Coronary artery (tissue), 2 donors: Measurements from ENCODE around the gene DZIP1.
"Not testable (repeated sequence)": the region's sequence is repeated elsewhere in the genome, so short reads cannot be mapped to it uniquely, and the experiment has no call there.

Experiments
- DNase-seq: peaks from one replicate; pipeline ENCODE4 v3.0.0-alpha.2; 2017; ENCODE audit warnings: low spot score
- H3K27ac ChIP-seq, 2 donors: fragments of 200-600 bp; sonication (generic); one replicate each; pipeline ENCODE4 v1.5.1; 2016 to 2019
- H3K4me3 ChIP-seq: fragments of 200-600 bp; sonication (generic); 2 replicates; pipeline ENCODE4 v1.5.1; 2016; ENCODE audit warnings: mild to moderate bottlenecking, moderate library complexity
- TF ChIP-seq, protein P1 (sequence below): fragments of 200-600 bp; sonication (generic); IDR thresholded peaks from one replicate; pipeline ENCODE4 v1.5.1; 2019; ENCODE audit warnings: antibody characterized with exemption

DZIP1 gene, protein sequence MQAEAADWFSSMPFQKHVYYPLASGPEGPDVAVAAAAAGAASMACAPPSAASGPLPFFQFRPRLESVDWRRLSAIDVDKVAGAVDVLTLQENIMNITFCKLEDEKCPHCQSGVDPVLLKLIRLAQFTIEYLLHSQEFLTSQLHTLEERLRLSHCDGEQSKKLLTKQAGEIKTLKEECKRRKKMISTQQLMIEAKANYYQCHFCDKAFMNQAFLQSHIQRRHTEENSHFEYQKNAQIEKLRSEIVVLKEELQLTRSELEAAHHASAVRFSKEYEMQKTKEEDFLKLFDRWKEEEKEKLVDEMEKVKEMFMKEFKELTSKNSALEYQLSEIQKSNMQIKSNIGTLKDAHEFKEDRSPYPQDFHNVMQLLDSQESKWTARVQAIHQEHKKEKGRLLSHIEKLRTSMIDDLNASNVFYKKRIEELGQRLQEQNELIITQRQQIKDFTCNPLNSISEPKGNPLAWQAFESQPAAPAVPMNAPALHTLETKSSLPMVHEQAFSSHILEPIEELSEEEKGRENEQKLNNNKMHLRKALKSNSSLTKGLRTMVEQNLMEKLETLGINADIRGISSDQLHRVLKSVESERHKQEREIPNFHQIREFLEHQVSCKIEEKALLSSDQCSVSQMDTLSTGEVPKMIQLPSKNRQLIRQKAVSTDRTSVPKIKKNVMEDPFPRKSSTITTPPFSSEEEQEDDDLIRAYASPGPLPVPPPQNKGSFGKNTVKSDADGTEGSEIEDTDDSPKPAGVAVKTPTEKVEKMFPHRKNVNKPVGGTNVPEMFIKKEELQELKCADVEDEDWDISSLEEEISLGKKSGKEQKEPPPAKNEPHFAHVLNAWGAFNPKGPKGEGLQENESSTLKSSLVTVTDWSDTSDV

DNA sequence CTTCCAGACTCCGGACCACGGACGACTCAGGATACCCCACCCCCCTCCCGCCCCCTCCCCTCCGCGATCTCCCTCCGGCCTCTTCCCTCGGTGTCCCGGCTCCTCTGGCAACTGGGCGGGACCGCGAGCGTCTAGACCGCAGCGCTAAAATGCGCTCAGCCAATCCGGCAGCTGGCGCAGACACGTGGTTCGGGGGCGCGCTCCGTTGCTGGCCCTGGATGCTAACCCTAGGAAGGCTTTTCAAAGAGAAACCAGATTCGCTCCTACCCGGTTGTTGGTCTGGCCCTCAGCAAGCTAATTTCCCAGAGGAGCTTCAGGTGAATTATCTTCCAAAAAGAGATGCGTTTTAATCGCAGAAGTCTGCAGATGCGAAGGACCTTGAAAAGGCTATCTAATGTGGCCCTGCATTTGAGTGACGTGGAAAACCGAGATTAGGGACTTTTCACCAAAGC lies at the start of gene DZIP1:
Gene DZIP1 (minus strand): TSS at position 106 of the 452 bp plus-strand sequence. CDS start 2,677 bp downstream, outside the sequence.
- DNase-seq, result peak; percentile 87
- Histone ChIP-seq H3K27ac (peak within 1 kb of the TSS; percentile 62 to 78), H3K4me3 (peak within 1 kb of the TSS; percentile 79)
- TF ChIP-seq, protein P1, sequence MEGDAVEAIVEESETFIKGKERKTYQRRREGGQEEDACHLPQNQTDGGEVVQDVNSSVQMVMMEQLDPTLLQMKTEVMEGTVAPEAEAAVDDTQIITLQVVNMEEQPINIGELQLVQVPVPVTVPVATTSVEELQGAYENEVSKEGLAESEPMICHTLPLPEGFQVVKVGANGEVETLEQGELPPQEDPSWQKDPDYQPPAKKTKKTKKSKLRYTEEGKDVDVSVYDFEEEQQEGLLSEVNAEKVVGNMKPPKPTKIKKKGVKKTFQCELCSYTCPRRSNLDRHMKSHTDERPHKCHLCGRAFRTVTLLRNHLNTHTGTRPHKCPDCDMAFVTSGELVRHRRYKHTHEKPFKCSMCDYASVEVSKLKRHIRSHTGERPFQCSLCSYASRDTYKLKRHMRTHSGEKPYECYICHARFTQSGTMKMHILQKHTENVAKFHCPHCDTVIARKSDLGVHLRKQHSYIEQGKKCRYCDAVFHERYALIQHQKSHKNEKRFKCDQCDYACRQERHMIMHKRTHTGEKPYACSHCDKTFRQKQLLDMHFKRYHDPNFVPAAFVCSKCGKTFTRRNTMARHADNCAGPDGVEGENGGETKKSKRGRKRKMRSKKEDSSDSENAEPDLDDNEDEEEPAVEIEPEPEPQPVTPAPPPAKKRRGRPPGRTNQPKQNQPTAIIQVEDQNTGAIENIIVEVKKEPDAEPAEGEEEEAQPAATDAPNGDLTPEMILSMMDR, result no peak

DNA sequence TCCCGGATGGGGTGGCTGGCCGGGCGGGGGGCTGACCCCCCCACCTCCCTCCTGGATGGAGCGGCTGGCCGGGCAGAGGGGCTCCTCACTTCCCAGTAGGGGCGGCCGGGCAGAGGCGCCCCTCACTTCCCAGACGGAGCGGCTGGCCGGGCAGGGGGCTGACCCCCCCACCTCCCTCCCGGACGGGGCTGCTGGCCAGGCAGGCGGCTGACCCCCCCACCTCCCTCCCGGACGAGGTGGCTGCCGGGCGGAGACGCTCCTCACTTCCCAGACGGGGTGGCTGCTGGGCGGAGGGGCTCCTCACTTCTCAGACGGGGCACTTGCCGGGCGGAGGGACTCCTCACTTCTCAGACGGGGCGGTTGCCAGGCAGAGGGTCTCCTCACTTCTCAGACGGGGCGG lies 46.5 kb upstream of the DZIP1 start:
- H3K4me3 ChIP-seq, H3K27ac ChIP-seq, DNase-seq: not testable (repeated sequence)

DNA sequence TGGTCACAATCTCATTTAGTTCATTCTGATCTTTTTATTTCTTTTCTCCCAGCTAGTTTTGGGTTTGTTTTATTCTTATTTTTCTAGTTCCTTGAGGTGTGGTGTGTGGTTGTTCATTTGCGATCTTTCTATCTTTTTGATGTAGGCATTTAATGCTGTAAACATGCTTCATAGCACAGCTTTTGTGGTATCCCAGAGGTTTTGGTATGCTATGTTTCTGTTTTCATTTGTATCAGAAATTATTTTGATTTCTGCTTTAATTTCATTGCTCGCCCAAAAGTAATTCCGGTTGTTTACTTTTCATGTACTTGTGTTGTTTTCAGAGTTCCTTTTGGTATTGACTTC lies 45.0 kb upstream of the DZIP1 start:
- H3K4me3 ChIP-seq, result no peak overlapping the region
- H3K27ac ChIP-seq, result no peak overlapping the region
- DNase-seq, result no peak
- TF ChIP-seq, protein P1, result no peak

DNA sequence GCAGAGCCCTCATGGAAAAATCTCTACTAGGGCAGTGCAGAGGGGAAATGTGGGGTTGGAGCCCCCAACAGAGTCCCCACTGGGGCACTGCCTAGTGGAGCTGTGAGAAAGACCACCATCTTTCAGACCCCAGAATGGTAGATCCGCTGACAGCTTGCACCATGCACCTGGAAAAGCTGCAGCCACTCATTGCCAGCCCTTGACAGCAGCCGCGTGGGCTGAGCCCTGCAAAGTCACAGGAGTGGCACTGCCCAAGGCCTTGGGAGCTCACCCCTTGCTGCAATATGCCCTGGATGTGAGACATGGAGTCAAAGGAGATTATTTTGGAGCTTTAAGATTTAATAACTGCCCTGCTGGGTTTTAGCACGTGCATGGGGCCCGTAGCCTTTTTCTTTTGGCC lies 40.5 kb upstream of the DZIP1 start:
- not testable (repeated sequence) for DNase-seq

DNA sequence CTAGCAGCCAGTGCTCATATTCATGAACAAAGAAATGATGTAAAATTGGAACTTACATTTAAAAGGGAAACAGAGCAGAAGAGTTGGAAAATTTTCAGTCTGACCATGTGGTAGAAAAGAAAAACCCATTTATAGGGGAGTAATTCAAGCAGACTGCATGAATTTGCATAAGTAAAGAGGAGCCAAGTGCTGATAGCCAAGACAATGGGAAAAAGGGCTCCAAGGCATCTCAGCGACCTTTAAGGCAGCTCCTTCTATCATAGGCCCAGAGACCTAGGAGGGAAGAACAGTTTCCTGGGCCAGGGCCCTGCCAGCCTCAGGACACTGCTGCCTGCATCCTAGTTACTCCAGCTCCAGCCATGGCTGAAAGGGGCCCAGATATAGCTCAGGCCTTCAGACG lies 39.9 kb upstream of the DZIP1 start:
- TF ChIP-seq, protein P1, result no peak
- Histone ChIP-seq H3K27ac (no peak overlapping the region), H3K4me3 (no peak overlapping the region)
- DNase-seq, result no peak

More for the DNA sequence above, 40.5 kb upstream of the DZIP1 start:
- H3K4me3 ChIP-seq, H3K27ac ChIP-seq: not testable (repeated sequence)

DNA sequence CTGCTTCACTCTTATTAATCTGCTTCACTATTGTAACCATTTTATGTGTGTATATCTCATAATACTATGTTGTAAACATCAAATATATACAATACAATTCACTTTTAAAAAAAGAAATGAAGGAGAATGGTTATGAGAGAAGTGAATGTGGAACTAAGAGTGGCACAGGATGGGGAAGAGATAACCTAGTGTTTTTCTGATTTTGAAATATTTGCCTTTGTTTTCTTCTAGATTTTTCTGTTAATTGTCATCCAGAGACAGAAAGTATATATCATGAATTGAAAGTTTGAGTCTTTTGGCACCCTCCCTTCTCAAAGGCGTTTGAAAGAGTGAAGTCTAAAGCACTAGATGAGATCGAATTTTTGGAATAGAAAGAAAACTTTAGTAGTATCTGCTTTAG lies 35.2 kb upstream of the DZIP1 start:
- TF ChIP-seq, protein P1, result no peak
- Histone ChIP-seq H3K27ac (no peak overlapping the region), H3K4me3 (no peak overlapping the region)
- DNase-seq, result no peak

DNA sequence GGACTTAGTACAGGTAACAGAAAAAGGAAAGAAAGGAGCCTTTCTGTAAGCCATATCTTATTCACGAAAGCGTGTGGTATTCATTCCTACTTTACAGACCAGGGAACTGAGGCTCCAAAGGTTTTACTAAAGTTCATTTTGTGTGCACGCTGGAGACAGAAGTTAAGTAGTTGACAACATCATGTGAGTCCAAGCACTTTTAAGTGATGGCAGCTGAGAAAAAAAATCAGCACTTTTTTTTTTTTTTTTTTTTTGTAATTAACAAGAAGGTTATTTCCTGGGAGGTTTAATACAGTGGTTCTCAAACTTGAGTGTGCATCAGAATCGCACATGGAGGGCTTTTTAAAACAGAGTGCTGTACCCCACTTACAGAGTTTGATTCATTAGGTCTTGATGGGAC lies 34.5 kb upstream of the DZIP1 start:
- Histone ChIP-seq H3K4me3 (peak overlapping the region; percentile 97), H3K27ac (no peak overlapping the region)

More for the DNA sequence above, 34.5 kb upstream of the DZIP1 start:
- DNase-seq, result no peak
- TF ChIP-seq, protein P1, result no peak
